SK-N-SH (cell line): ENCODE measurements around the gene SRBD1. TPM values are rescaled to one million over a fixed set of nuclear protein-coding genes. Genes with fewer than 3 reads are reported as not detected.

Experiments used
- CTCF ChIA-PET: fragments of 300-600, 350-600 bp; formaldehyde crosslinking; extraction: SDS; loops from one replicate; lab custom pipeline; 2021; lab: Yijun Ruan, JAX
- POLR2A ChIA-PET: fragments of 350-600 bp; sonication (Branson Sonifier 250); formaldehyde crosslinking; extraction: SDS; loops from one replicate; lab custom pipeline; 2020; ENCODE audit warnings: antibody characterized with exemption, inconsistent platforms; lab: Yijun Ruan, JAX
- DNase-seq: peaks from one replicate; pipeline ENCODE4 v3.0.0; 2012
- H2AFZ ChIP-seq: fragments of 200-600 bp; sonication (generic); 2 replicates; pipeline ENCODE4 v1.8.1; 2016; ENCODE audit warnings: antibody characterized with exemption, mild to moderate bottlenecking, low read depth
- H3F3A ChIP-seq: fragments of 200-600 bp; sonication (generic); replicated peaks from 2 replicates; pipeline ENCODE3; 2016; ENCODE audit warnings: antibody characterized with exemption, mild to moderate bottlenecking; ENCODE audit not compliant: insufficient read depth
- H3K27ac ChIP-seq, 2 experiments: fragments of 200-500 bp in 1 of 2; fragments of 200-600 bp in 1 of 2; sonication (Bioruptor generic) in 1 of 2; sonication (generic), shearing (Covaris generic) in 1 of 2; 2 replicates each; pipeline versions ENCODE4 v1.5.1 to v1.6.1; 2014 to 2016; ENCODE audit warnings: low read depth in 2 of 2, inconsistent platforms in 1 of 2, low read length in 1 of 2, mild to moderate bottlenecking in 1 of 2, mixed read lengths in 1 of 2
- H3K27me3 ChIP-seq: fragments of 200-600 bp; sonication (generic), shearing (Covaris generic); 2 replicates; pipeline ENCODE4 v1.6.1; 2016; ENCODE audit warnings: mixed run types; ENCODE audit not compliant: insufficient read depth
- H3K36me3 ChIP-seq, 2 experiments: fragments of 200-500 bp in 1 of 2; fragments of 200-600 bp in 1 of 2; sonication (Bioruptor generic) in 1 of 2; sonication (generic) in 1 of 2; replicated peaks in 1 of 2; 2 replicates each; pipeline versions ENCODE3 to v1.5.1; 2014 to 2016; ENCODE audit warnings: low read length in 1 of 2, mild to moderate bottlenecking in 1 of 2; ENCODE audit not compliant: insufficient read depth in 2 of 2, control insufficient read depth in 1 of 2
- H3K4me1 ChIP-seq, 2 experiments: fragments of 200-500 bp in 1 of 2; fragments of 200-600 bp in 1 of 2; sonication (Bioruptor generic) in 1 of 2; sonication (generic), shearing (Covaris generic) in 1 of 2; 2 replicates each; pipeline versions ENCODE4 v1.5.1 to v1.6.1; 2014 to 2016; ENCODE audit warnings: low read depth in 1 of 2, low read length in 1 of 2, mixed run types in 1 of 2; ENCODE audit not compliant: insufficient read depth in 2 of 2, control insufficient read depth in 1 of 2
- H3K4me2 ChIP-seq: fragments of 200-600 bp; sonication (generic), shearing (Covaris generic); 2 replicates; pipeline ENCODE4 v1.6.1; 2017; ENCODE audit warnings: mixed run types
- H3K4me3 ChIP-seq, 2 experiments: fragments of 200-500 bp in 1 of 2; fragments of 200-600 bp in 1 of 2; sonication (Bioruptor generic) in 1 of 2; sonication (generic), shearing (Covaris generic) in 1 of 2; 2 replicates each; pipeline versions ENCODE4 v1.5.1 to v1.8.1; 2014 to 2016; ENCODE audit warnings: low read depth in 2 of 2, inconsistent platforms in 1 of 2, low read length in 1 of 2, mild to moderate bottlenecking in 1 of 2, mixed read lengths in 1 of 2, moderate library complexity in 1 of 2
- H3K79me2 ChIP-seq: fragments of 200-600 bp; sonication (generic); 2 replicates; pipeline ENCODE4 v1.8.1; 2017; ENCODE audit warnings: mild to moderate bottlenecking; ENCODE audit not compliant: insufficient read depth
- H3K9ac ChIP-seq: fragments of 200-600 bp; sonication (generic); 2 replicates; pipeline ENCODE4 v1.6.1; 2017; ENCODE audit warnings: mixed run types
- H3K9me2 ChIP-seq: fragments of 200-600 bp; sonication (generic); 2 replicates; pipeline ENCODE4 v1.6.1; 2017; ENCODE audit warnings: mixed run types
- H3K9me3 ChIP-seq: fragments of 200-600 bp; sonication (generic); 2 replicates; pipeline ENCODE4 v1.6.1; 2017; ENCODE audit warnings: mixed run types, mild to moderate bottlenecking, moderate library complexity
- H4K20me1 ChIP-seq: fragments of 200-600 bp; sonication (generic); 2 replicates; pipeline ENCODE4 v1.6.1; 2017; ENCODE audit warnings: mild to moderate bottlenecking, mixed run types; ENCODE audit not compliant: insufficient read depth
- CHD2 ChIP-seq: fragments of 150-350 bp; IDR thresholded peaks from 2 replicates; pipeline ENCODE4 v1.6.1; 2018; ENCODE audit warnings: low read length; ENCODE audit not compliant: partially characterized antibody
- EZH2phosphoT487 ChIP-seq: fragments of 200-600 bp; sonication (generic); IDR thresholded peaks from 2 replicates; pipeline ENCODE4 v1.6.1; 2017; ENCODE audit warnings: low read depth, mixed run types, mild to moderate bottlenecking, antibody characterized with exemption, moderate library complexity, borderline replicate concordance
- MXI1 ChIP-seq: IDR thresholded peaks from 2 replicates; pipeline ENCODE4 v1.6.1; 2012; ENCODE audit warnings: mild to moderate bottlenecking, low read depth, low read length, improper control_type of control experiment
- NRF1 ChIP-seq: IDR thresholded peaks from 2 replicates; pipeline ENCODE4 v1.6.1; 2012; ENCODE audit warnings: low read depth, mild to moderate bottlenecking, low read length
- POLR2AphosphoS5 ChIP-seq: IDR thresholded peaks from 2 replicates; pipeline ENCODE4 v1.6.1; 2012; ENCODE audit warnings: low read depth, low read length
- RAD21 ChIP-seq: IDR thresholded peaks from 2 replicates; pipeline ENCODE4 v1.6.1; 2012; ENCODE audit warnings: mild to moderate bottlenecking, low read length
- RFX5 ChIP-seq: IDR thresholded peaks from 2 replicates; pipeline ENCODE4 v1.6.1; 2012; ENCODE audit warnings: mild to moderate bottlenecking, improper control_type of control experiment, low read length
- ZBTB33 ChIP-seq: IDR thresholded peaks from 2 replicates; pipeline ENCODE4 v1.4.0; 2012; ENCODE audit warnings: low read depth, borderline replicate concordance
- WGBS: methylation state at CpG from one replicate; pipeline ENCODE4 v1.1.6; 2017; ENCODE audit warnings: low lambda C conversion rate; 5-methylcytosine and 5-hydroxymethylcytosine counted together
- polyA plus RNA-seq, 3 experiments: library from polyadenylated mRNA; depleted of rRNA; stranded (reverse); fragments of >200 nt; gene quantifications; 2 replicates each; pipeline ENCODE4 v1.2.3, GENCODE V29; 2012

SRBD1 gene
- polyA plus RNA-seq, 1 of the 3 experiments (the other 2 are of a cell fraction): 3.2 TPM

- no peak overlapping the region for H3K4me2 ChIP-seq
Observed at GRCh38 chr2:45391866-45392265, 219.2 kb downstream of the SRBD1 start.

GRCh38 chr2:45390861-45391260 lies 220.2 kb downstream of the SRBD1 start:
- no peaks in the 10 kb centered on the region for H3K79me2 ChIP-seq
- CTCF ChIA-PET: interaction anchor here (1.0 to 1.4 kb wide), 2 partner anchors 21 to 377 kb away, joined by 5 read pairs; no protein-coding TSS in a partner anchor
- H3K27ac ChIP-seq: no peak overlapping the region
- no peak overlapping the region for H3K9ac ChIP-seq
- no peak overlapping the region for H3K4me2 ChIP-seq
- no peaks in the 10 kb centered on the region for H3F3A ChIP-seq
- WGBS: 94% methylated on average over 3 of the region's 3 CpGs
- no peaks in the 10 kb centered on the region for H3K9me3 ChIP-seq
- no peak overlapping the region for H2AFZ ChIP-seq
- no peak overlapping the region for H3K4me3 ChIP-seq
- DNase-seq: no peak
- H3K27me3 ChIP-seq: no peaks in the 10 kb centered on the region
- H3K36me3 ChIP-seq: peaks cover 6 to 37% of the 10 kb centered on the region in 2 experiments
- POLR2A ChIA-PET: no interaction called here
- H4K20me1 ChIP-seq: no peaks in the 10 kb centered on the region
- TF ChIP-seq ZBTB33: no peak
- TF ChIP-seq RFX5: no peak
- no peak for TF ChIP-seq EZH2phosphoT487
- TF ChIP-seq NRF1: no peak
- no peak for TF ChIP-seq CHD2
- no peak for TF ChIP-seq RAD21
- TF ChIP-seq POLR2AphosphoS5: no peak
- H3K9me2 ChIP-seq: no peaks in the 10 kb centered on the region
- peaks cover 0 to 14% of the 10 kb centered on the region in 2 experiments; a peak in 2 of 4 replicates for H3K4me1 ChIP-seq

More at GRCh38 chr2:45391866-45392265, 219.2 kb downstream of the SRBD1 start:
- no peak overlapping the region for H2AFZ ChIP-seq
- no peaks in the 10 kb centered on the region for H3K9me2 ChIP-seq
- H4K20me1 ChIP-seq: no peaks in the 10 kb centered on the region
- H3K27ac ChIP-seq: no peak overlapping the region
- TF ChIP-seq ZBTB33 (no peak), MXI1 (no peak), EZH2phosphoT487 (no peak)
- TF ChIP-seq, all 33 proteins: peak for 0
- Histone ChIP-seq H3K4me3 (no peak overlapping the region), H3K9ac (no peak overlapping the region), H3K27me3 (no peaks in the 10 kb centered on the region), H3K4me1 (peaks cover 0 to 14% of the 10 kb centered on the region in 2 experiments; a peak in 2 of 4 replicates), H3K9me3 (no peaks in the 10 kb centered on the region), H3K79me2 (no peaks in the 10 kb centered on the region), H3F3A (no peaks in the 10 kb centered on the region), H3K36me3 (peaks cover 6 to 35% of the 10 kb centered on the region in 2 experiments)
- no peak for DNase-seq
- ChIA-PET CTCF (no interaction called here), POLR2A (no interaction called here)
